NK-92 treated with Interleukin-12 subunit alpha and Interleukin-12 subunit beta, amount 100 ng/mL, for 24 hours (cell line): ENCODE measurements around the gene PSMD2.

ENCODE experiments used
- DNase-seq: peaks from one replicate; lab custom pipeline; 2025; lab: John Stamatoyannopoulos, UW

The PSMD2 gene

GRCh38 chr3:184357248-184358123 lies 58.4 kb downstream of the PSMD2 start:
- DNase-seq = no peak

GRCh38 chr3:184358124-184358767 lies 59.2 kb downstream of the PSMD2 start:
- no peak for DNase-seq
